ENCODE results near the gene PDHX.

PDHX gene

DNA sequence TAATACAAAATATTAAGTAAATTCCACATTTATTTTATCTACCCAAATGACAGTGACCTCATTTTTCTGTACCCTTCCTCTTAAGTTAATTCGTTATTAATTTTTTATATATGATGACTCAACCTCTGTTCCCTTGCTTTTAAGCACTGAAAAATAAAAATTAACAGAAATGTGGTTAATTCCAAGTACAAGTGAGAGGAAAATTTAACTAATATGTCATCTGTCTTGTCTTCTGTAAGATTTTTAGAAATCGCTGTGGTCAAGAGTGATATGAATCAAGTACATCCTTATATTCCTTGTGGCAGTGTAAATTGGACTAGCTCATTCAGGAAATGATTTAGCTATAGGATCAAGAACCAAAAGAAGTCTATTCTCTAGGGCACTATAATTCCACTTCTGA lies 74.5 kb downstream of the PDHX start:
- no peak for DNase-seq (ENCODE audit: low spot score)

DNA sequence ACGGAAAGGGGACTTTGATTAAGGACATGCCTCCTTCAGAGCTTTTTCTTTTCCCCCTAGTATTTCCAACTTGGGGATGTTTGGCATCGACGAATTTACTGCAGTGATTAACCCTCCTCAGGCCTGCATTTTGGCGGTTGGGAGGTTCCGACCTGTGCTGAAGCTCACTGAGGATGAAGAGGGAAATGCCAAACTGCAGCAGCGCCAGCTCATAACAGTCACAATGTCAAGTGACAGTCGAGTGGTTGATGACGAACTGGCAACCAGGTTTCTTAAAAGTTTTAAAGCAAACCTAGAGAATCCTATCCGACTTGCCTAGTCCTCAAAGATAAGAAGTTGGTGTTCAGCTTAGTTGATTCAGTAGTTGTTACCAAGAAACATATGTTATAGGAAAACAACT lies 78.4 kb downstream of the PDHX start:
- no peak for DNase-seq (ENCODE audit: low spot score)

DNA sequence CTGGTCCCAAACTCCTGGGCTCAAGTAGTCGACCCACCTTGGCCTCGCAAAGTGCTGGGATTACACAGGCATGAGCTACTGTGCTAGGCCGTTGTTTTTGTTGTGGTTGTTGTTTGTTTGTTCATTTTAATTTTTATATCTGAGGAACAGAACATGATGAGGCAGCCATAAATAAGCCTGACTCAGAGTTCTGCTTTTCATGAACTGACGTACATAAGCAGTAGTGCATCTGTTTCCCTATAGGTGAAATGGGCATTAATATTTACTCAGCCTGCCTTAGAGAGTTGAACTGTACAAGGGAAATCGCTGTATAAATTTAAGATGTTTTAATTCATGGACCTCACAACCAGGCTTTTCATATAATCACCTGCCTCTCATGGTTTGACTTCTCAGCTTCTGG lies 80.5 kb downstream of the PDHX start:
- DNase-seq (ENCODE audit: low spot score) = no peak

DNA sequence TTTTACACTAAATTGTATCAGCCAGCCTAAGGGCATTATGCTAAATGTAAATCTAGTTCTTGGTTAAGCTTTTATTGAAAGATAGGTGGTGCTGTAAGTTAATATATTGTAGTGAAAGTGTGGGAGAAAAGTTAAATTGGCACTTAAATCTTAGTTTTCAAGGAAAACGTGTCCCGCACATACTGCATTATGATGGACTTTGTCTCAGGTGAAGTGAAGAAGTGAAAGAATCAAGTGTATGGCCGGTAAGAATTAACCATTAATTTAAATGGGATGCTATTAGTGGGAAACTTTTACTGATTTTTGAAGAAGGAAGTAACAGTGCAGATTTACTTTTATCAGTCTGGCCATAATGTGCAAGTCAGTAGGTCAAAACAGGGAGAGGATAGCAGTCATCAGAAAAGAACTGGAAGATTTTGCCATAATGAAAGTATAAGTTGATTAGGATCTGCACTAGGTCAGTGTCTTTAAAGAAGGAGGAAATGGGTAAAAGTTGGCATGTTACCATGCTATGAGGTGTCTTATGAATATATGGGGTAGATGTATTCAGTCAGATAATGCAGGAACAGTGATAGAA lies 81.6 kb downstream of the PDHX start:
- DNase-seq (ENCODE audit: low spot score) = no peak

DNA sequence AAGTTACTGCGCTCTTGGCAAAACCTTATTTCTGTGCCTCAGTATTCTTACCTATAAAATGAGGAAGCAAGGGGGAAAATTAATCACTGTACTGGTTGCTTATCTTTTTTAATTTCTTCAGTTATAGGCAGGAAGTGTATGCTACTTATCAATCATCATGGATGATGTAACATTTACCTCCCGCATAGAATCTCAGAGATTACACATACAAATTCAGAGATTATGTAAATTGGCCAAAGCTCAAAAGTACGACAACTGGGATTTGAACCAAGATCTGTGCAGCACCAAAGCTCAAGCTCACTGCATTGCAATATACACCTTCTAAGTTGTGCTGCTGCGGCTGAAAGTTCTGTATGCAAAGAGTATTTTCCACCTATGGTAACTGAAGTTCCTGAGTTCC lies 83.0 kb downstream of the PDHX start:
- no peak for DNase-seq (ENCODE audit: low spot score)

DNA sequence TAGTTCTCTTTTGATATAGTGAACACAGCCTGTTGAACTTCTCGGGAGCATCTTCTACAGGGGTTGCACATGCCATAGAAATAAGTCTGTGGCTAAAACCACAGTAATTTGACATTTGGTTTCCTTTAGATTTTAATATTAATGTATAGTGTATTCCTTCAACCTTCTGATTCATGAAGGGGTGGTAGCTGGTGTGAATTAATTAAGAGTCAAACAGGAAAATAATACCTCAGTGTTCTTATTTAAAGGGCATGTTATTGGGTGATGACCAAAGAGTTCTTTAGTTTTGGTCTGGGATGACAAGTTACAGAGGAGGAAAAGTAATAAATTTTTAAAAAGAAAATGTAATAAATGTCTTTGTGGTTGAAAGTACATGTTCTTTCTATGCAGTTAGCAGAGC lies 86.8 kb downstream of the PDHX start:
- DNase-seq (ENCODE audit: low spot score) = no peak

DNA sequence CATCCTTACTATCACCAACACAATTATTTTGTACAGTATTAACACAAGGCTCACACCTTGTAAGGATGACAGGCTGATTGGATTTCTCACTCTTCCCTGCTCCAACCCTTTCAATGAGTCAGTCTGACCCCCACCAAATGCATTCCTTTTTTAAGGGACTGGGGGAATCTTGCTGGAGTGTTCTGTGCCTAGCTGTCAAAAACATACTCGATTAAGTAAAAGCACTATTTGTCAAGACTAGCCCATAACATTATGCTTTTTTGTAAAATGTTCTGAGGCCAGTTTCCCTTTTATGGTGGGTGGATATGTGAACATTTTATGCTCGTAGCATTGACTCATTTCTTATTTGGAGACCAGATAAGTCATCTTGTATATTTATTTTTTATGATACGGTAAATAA lies 87.2 kb downstream of the PDHX start:
- DNase-seq (ENCODE audit: low spot score) = no peak

DNA sequence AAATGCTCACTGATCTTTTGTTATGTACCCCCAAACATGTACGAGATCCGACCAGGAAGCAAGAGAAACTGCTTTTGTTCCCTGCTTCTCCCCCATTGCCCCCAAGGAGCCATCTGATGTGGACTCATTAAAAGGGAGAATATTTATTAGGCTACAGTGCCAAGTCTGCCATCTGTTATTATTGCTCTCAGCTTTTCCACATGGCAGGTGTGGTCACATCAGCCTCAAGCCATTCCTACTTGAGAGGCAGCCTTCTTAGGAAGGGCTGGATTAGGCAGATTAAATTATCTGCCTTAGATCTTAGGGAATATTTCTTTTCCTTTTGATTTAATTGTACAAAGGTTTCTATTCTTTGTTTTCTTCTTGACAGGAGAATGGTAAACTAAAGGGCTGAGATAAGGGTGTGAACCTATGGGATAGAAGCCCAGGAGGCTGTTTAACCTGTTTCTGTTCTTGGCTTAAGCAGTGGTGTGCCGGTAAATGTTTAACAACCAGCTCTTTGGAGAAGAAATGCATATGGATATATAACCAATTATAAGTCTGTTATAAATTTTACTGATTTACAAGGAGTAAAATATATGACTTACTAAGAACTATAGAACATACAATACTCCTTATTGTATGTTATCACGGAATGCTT lies 88.8 kb downstream of the PDHX start:
- no peak for DNase-seq (ENCODE audit: low spot score)

DNA sequence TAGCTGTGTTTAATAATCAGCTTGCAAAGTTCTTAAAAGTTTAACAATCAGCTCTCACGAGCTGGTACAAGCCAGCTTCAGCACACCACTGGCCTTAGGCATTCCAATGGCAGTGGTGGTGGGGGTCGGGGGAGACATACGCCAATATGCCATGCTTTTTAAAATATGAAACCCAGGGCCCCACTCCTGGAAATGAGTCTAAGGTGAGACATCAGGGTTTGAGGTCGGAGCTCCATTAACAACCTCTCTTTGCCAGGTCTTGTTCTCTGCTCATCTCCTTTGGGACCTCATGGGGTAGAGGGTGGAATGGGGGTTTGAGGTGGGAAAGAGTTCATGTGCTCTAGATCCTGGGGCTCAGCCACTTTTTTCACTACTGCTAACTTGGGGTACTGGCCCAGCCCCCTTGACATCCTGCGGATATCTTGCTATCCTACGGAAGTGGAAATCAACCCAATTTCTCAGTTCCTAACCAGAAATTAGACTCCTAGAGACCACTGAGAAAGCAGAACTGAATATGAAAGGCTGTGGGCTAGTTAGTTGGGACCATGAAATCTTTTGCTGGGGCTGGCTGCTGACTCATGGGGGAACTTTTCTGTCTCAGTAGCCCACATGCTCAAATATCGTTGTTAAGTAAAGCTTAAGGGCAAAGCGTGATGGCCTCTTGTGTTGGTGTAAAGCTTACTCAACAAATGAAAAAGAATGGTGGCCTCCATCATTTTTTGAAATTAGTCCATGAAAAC lies 90.1 kb downstream of the PDHX start:
- no peak for DNase-seq (ENCODE audit: low spot score)

DNA sequence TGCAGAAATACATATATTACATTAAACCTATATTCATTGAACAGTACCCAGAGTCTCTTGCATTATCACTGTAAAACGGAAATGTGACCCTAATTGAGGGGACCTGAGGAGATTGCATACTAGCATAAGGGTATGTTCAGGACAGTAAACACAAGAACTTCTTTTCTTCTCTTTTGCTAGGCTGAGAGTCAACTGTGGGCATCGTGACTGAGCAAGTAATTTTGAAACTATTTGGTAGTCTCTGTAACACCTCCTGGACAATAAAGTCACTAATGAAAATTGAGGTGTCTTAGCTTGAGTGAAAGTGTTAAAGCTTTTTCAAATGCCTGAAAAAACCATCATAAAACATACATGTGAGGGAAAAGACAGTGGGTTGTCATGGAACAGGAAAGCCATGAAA lies 90.9 kb downstream of the PDHX start:
- no peak for DNase-seq (ENCODE audit: low spot score)

DNA sequence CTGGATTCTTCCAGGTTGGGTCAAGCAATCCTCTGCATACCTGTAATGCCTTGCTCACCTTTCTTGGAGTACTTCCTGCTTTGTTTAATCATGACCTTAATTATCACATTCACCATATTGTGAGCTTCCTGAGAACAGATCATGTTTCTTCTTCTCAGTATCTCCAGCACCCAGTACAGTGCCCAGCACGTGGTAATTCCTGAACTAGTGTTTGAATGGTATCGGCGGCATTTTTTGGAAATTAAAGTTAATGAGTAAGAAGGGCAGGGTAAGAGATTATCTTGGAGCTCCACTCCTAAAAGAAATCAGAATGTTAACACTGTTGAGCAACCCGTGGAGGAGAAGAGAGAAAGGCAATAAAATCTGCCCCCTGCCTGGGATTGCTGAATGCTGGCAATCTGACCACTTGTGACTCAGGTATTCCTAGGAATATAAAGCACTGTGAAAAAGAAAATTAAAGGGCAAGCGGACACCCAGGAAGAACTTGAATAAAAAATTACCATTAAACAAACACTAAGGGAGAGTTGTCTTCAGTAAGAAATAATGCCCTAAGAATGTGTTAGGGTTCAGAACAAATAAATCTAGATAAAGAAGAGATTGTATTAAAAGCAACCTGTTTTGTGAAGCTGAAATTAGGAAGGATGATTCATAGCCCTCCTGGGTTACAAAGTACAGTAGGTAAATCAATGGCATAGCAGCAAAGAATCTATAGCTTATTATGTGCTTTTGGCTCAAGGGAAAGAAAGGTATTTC lies 92.9 kb downstream of the PDHX start:
- no peak for DNase-seq (ENCODE audit: low spot score)

DNA sequence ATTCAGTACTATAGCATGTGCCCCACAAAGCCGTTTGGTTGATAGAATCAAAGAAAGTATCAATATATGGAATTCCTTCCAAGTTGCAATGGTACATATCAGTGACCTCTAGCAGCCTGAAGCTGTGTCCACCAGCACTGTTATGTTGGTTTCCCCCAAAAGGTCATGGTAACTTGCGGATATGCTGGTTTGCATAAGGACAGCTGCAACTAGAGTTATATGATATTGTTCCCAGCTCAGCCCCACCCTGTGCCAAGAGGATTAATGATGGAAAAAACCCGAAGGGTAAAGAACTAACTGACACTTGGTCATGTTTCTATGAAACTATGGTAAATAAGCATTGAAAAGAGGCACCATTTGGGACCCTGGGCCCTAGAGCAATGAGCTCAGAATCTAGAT lies 93.5 kb downstream of the PDHX start:
- DNase-seq (ENCODE audit: low spot score) = no peak

DNA sequence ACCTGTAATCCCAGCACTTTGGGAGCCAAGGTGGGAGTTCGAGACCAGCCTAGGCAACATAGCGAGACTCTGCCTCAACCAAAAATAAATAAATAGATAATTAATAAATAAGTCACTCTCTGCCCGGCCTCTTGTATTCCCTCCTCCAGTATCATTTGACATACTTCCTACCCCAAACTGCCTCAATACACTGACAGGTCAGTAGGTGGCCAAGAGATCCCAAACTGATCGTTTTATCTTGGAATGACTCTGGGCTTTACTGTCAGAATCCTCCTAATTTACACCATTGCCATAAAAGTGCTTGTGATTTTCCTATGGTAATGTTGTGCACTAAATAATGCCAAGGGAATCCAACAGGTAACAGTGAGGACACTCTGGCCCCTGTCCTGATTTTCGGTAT lies 94.2 kb downstream of the PDHX start:
- no peak for DNase-seq (ENCODE audit: low spot score)

DNA sequence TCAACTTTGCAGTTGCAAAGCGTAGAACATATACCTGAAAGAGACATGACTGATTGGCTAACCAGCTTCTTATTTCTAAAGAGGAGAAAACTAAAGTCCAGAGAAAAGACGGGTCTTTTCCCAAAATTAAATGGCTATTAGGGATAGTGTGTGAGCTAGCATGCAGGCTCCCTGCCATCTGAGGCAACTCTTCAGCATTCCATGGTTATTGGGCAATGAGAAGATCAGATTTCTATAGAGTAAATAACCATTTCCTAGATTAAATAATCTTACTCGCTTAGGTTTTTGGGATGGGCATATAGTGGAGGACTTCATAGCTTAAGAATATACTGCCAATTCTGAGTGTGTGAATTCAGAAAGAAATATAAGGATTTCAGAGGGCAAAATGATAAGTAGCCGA lies 95.0 kb downstream of the PDHX start:
- no peak for DNase-seq (ENCODE audit: low spot score)

DNA sequence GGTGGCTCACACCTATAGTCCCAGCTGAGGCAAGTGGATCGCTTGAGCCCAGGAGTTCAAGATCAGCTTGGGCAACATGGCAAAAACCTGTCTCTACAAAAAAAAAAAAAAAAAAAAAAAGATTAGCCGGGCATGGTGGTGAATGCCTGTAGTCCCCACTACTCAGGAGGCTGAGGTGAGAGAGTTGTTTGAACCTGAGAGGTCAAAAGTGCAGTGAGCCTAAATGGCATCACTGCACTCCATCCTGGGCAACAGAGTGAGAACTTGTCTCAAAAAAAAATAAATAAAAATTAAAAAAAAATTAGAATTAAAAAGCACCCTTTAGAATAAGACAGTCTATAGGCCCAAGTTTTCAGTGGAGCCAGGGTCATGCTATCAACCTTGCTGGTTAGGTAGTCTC lies 95.5 kb downstream of the PDHX start:
- no peak for DNase-seq (ENCODE audit: low spot score)

DNA sequence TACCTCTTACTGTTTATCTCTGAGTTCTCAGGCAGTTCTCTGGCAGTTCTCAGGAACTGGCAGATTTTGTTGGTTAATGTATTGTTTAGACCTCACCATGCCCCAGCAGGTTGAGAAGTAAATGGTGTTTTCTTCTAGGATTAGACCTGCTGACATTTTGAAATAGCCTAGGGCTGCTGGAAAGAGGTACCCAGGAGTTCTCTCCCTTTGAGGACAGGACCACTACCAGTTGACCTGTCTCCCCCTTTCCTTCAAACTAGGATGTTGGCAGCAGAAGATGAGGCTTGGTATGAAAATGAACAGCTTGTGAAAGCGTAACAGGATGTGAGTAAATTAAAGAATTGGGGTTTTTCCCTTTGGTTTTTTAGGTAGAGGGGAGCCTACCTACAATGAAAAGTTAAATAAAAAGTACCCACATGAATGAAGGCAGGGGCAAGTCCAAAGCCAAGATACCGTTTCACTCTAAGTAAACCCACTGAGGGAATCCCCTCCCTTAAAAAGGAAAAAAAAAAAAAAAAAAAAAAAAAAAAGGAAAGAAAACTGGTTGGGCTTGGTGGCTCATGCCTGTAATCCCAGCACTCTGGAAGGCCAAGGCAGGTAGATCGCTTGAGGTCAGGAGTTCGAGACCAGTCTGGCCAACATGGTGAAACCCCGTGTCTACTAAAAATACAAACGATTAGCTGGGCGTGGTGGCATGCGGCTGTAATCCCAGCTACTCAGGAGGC lies 96.2 kb downstream of the PDHX start:
- no peak for DNase-seq (ENCODE audit: low spot score)

DNA sequence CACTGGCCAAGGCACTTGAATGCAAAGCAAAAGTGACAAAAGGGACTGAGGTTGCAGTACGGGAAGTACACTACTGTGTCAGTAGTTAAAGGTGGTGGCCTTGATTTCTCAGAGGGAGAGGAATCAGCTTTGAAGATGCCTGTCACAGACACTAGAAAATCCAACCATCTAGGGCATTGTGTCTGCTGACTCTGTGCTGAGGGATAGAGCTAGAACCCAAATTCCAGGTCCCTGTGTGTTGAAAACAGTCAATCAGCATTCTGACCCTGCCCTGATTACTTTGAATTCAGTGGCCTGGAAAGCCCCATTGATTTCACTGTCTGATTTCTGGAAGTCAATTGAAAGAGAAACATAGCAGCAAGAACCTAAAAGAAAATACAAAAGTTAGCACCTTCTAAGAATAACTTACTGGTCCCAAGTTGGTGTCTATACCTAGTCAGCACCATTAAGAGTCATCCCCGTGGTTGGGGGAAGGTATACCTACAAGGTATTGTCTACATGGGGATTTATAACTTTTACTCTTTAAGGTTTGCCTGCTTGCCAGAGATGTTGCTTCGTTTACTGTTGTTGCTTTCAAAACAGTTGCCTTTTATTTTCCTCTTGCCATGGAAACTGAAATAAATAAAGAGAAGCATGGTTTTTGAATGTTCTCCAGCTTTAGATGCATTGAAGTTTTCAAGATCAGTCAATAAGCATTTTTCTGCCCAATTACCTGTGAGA lies 97.3 kb downstream of the PDHX start:
- DNase-seq (ENCODE audit: low spot score) = no peak

DNA sequence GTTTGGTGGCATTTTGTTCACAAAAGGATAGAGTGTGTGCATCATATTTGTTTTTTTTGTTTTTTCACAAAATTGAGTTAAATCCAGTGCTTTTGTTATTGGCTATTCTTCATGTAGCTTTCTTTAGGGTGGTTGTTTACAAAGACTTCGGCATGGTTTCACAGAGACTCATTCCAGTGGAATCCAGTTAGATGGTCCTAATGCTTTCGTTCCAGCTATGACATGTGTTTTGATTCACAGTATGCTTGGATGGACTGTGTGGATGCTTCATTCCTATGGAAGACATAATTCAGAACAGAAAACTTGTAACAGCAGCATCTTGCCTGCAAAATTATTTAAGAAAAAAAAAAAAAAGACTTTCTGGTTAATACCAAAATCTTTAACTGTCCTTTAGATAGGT lies 97.9 kb downstream of the PDHX start:
- peak; percentile 63 for DNase-seq (ENCODE audit: low spot score)

DNA sequence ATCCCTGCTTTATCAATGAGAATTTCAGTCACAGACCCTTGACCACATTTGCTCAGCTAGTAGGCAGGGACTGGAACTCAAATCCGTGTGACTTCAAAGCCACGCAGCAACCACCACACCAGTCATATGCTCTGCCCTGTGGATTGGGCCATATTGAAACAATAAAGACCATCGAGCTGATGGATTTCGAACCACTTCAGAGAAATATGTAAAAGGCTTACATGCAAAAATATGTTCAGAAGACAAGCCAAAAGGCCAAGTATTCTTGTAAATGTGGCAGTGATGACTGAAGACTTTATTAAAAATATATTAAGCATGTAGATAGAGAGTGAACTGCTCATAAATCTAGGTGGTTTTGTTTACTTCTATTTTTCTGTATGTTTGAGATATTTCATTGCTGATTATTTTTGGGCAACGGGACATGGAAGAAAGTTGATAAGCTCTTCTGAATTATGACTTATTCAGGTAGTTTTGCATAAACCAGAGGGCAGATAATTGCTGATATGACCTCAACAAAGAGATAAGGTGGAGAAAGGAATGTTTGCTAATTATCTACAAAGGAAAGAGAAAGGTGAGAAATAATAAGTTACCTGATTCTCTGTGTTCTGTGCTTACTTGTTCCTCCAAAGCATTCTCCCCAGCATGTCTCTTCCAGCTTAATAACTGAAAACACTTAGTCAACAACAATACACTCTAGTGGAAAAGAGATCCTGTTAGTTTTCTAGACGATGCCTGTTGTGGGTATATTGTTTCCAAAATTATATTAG lies 99.4 kb downstream of the PDHX start:
- DNase-seq (ENCODE audit: low spot score) = no peak

DNA sequence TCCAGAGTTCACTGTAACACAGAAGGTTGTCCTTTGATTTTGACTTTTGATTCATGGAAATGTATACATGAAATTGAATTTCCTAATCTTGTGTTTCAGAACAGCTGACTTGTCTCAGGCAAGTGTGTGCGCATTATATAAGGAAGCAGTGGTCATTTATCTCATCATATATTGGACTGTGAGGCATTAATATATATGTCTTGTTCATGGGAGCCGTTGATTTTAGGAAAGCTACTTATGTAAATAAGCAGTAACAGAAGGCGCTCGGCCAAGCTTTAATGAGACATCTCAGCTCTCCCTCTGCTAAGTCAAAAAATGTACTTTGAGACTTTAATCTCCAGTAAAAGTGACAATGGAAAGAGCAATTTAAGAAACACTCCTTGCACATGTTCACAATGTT lies 100.5 kb downstream of the PDHX start:
- DNase-seq (ENCODE audit: low spot score) = no peak
